SK-N-SH treated with all-trans-retinoic acid at 6 μM for 48 hours (cell line): ENCODE data around the gene CD28.

Experiments used
- ATAC-seq: fragments of 200-7000 bp; cut with Tn5 transposase; 3 replicates; pipeline ENCODE4 v1.9.1; 2020; ENCODE audit warnings: mild to moderate bottlenecking, moderate library complexity
- ARNTL ChIP-seq: fragments of 450-650 bp; formaldehyde crosslinking; IDR thresholded peaks from 2 replicates; pipeline ENCODE4 v1.5.0; 2020; ENCODE audit warnings: low read depth, mild to moderate bottlenecking, moderate library complexity, borderline replicate concordance
- BACH2 ChIP-seq: fragments of 250-450 bp; sonication (Bioruptor Pico); IDR thresholded peaks from 2 replicates; pipeline ENCODE4 v1.9.0; 2021; ENCODE audit warnings: mild to moderate bottlenecking, borderline replicate concordance
- CREB5 ChIP-seq: fragments of 250-450 bp; sonication (Bioruptor Pico); IDR thresholded peaks from 2 replicates; pipeline ENCODE4 v1.5.1; 2020; ENCODE audit warnings: low read depth, mild to moderate bottlenecking, moderate library complexity
- CSDC2 ChIP-seq: fragments of 250-450 bp; sonication (Bioruptor Pico); IDR thresholded peaks from 2 replicates; pipeline ENCODE4 v1.5.0; 2020; ENCODE audit warnings: mild to moderate bottlenecking, moderate library complexity
- CSRNP3 ChIP-seq: fragments of 250-450 bp; sonication (Bioruptor Pico); IDR thresholded peaks from 2 replicates; pipeline ENCODE4 v1.5.1; 2021; ENCODE audit warnings: mild to moderate bottlenecking, moderate library complexity
- ESRRG ChIP-seq: fragments of 250-450 bp; sonication (Bioruptor Pico); IDR thresholded peaks from 2 replicates; pipeline ENCODE4 v1.6.1; 2021; ENCODE audit warnings: mild to moderate bottlenecking
- GLIS3 ChIP-seq: fragments of 250-450 bp; sonication (Bioruptor Pico); IDR thresholded peaks from 2 replicates; pipeline ENCODE4 v1.5.0; 2020; ENCODE audit warnings: mild to moderate bottlenecking, moderate library complexity
- ISL1 ChIP-seq: fragments of 250-450 bp; sonication (Bioruptor Pico); IDR thresholded peaks from 2 replicates; pipeline ENCODE4 v2.1.2; 2022; ENCODE audit warnings: mild to moderate bottlenecking, moderate library complexity
- OSR1 ChIP-seq: fragments of 250-450 bp; sonication (Bioruptor Pico); IDR thresholded peaks from 2 replicates; pipeline ENCODE4 v1.8.0; 2022; ENCODE audit warnings: moderate library complexity, mild to moderate bottlenecking, inconsistent platforms
- PATZ1 ChIP-seq: fragments of 250-450 bp; sonication (Bioruptor Pico); IDR thresholded peaks from 2 replicates; pipeline ENCODE4 v1.8.0; 2020; ENCODE audit warnings: mild to moderate bottlenecking, moderate library complexity, borderline replicate concordance
- POU6F1 ChIP-seq: fragments of 250-450 bp; sonication (Bioruptor Pico); IDR thresholded peaks from 2 replicates; pipeline ENCODE4 v1.8.0; 2021; ENCODE audit warnings: low read depth, mild to moderate bottlenecking, moderate library complexity, borderline replicate concordance
- PPARA ChIP-seq: fragments of 250-450 bp; sonication (Bioruptor Pico); IDR thresholded peaks from 2 replicates; pipeline ENCODE4 v1.5.0; 2020; ENCODE audit warnings: mild to moderate bottlenecking, borderline replicate concordance
- RARB ChIP-seq: fragments of 250-450 bp; sonication (Bioruptor Pico); IDR thresholded peaks from 2 replicates; pipeline ENCODE4 v1.8.0; 2021; ENCODE audit warnings: mild to moderate bottlenecking, moderate library complexity
- TCF4 ChIP-seq: fragments of 250-450 bp; sonication (Bioruptor Pico); IDR thresholded peaks from 2 replicates; pipeline ENCODE4 v1.8.0; 2021; ENCODE audit warnings: mild to moderate bottlenecking, moderate library complexity, borderline replicate concordance
- TOX ChIP-seq: fragments of 250-450 bp; sonication (Bioruptor Pico); IDR thresholded peaks from 2 replicates; pipeline ENCODE4 v1.8.0; 2021; ENCODE audit warnings: mild to moderate bottlenecking, moderate library complexity, borderline replicate concordance
- TSHZ2 ChIP-seq: fragments of 250-450 bp; sonication (Bioruptor Pico); IDR thresholded peaks from 2 replicates; pipeline ENCODE4 v1.5.0; 2020; ENCODE audit warnings: mild to moderate bottlenecking, moderate library complexity
- ZC3H10 ChIP-seq: fragments of 250-450 bp; sonication (Bioruptor Pico); IDR thresholded peaks from 2 replicates; pipeline ENCODE4 v1.5.1; 2021; ENCODE audit warnings: mild to moderate bottlenecking, moderate library complexity
- ZFP30 ChIP-seq: fragments of 450-650 bp; formaldehyde crosslinking; IDR thresholded peaks from 2 replicates; pipeline ENCODE4 v1.5.0; 2022; ENCODE audit warnings: mild to moderate bottlenecking, moderate library complexity
- ZNF565 ChIP-seq: fragments of 450-650 bp; formaldehyde crosslinking; conservative IDR thresholded peaks from 2 replicates; pipeline ENCODE4 v1.5.0; 2020; ENCODE audit warnings: low read depth, mild to moderate bottlenecking, moderate library complexity
- ZNF70 ChIP-seq: fragments of 450-650 bp; formaldehyde crosslinking; IDR thresholded peaks from 2 replicates; pipeline ENCODE4 v1.5.0; 2020; ENCODE audit warnings: mild to moderate bottlenecking, moderate library complexity
- ZNF8 ChIP-seq: fragments of 450-650 bp; formaldehyde crosslinking; IDR thresholded peaks from 2 replicates; pipeline ENCODE4 v1.5.0; 2020; ENCODE audit warnings: mild to moderate bottlenecking, moderate library complexity

CD28 gene

GRCh38 chr2:203720915-203721672, 14.7 kb downstream of the CD28 start:
- TF ChIP-seq ZNF8: no peak
- no peak for TF ChIP-seq PATZ1 (CRISPR knock-in tag)
- no peak for TF ChIP-seq ZFP30 (CRISPR knock-in tag)
- no peak for TF ChIP-seq GLIS3
- TF ChIP-seq ARNTL (CRISPR knock-in tag): no peak
- TF ChIP-seq POU6F1 (CRISPR knock-in tag): no peak
- no peak for TF ChIP-seq PPARA (CRISPR knock-in tag)
- TF ChIP-seq ISL1 (CRISPR knock-in tag): no peak
- no peak for TF ChIP-seq TOX
- no peak for TF ChIP-seq TCF4 (CRISPR knock-in tag)
- no peak for TF ChIP-seq CREB5 (CRISPR knock-in tag)
- TF ChIP-seq ESRRG: no peak
- no peak for TF ChIP-seq CSRNP3
- TF ChIP-seq ZNF565 (CRISPR knock-in tag): no peak
- TF ChIP-seq RARB (CRISPR knock-in tag): no peak
- TF ChIP-seq TSHZ2 (CRISPR knock-in tag): no peak
- TF ChIP-seq CSDC2: no peak
- no peak for TF ChIP-seq BACH2 (CRISPR knock-in tag)
- TF ChIP-seq ZC3H10 (CRISPR knock-in tag): no peak
- TF ChIP-seq ZNF70 (CRISPR knock-in tag): no peak
- no peak for ATAC-seq

GRCh38 chr2:203721781-203722300, 15.4 kb downstream of the CD28 start:
- TF ChIP-seq ZFP30 (CRISPR knock-in tag) (no peak), PATZ1 (CRISPR knock-in tag) (no peak), TOX (no peak), OSR1 (CRISPR knock-in tag) (no peak), BACH2 (CRISPR knock-in tag) (no peak), ZC3H10 (CRISPR knock-in tag) (no peak), CSDC2 (no peak), PPARA (CRISPR knock-in tag) (no peak), GLIS3 (no peak), CSRNP3 (no peak)
- TF ChIP-seq, all 23 proteins: peak for 0

More at GRCh38 chr2:203721781-203722300, 15.4 kb downstream of the CD28 start:
- ATAC-seq: no peak
